ENCODE measurements around the gene WWP2.

WWP2 gene

GRCh38 chr16:69867784-69868560, 105.8 kb downstream of the WWP2 start:
- TF ChIP-seq JUND (IDR thresholded peaks at IDR 0.05; ENCODE audit: low read depth) = no peak
- in situ Hi-C loops (cut with HindIII; ENCODE audit: low pct_unique_long_range_greater_than_20kb, low sequenced_read_pairs) = no loop called here
- no peak for DNase-seq (ENCODE audit: low read depth in 1 of 2, low spot score in 1 of 2)

GRCh38 chr16:69870761-69871160, 108.6 kb downstream of the WWP2 start:
- in situ Hi-C loops (cut with HindIII; ENCODE audit: low pct_unique_long_range_greater_than_20kb, low sequenced_read_pairs) = no loop called here
- DNase-seq (ENCODE audit: low read depth in 1 of 2, low spot score in 1 of 2) = no peak
- TF ChIP-seq JUND (IDR thresholded peaks at IDR 0.05; ENCODE audit: low read depth) = no peak

- DNase-seq (ENCODE audit: low read depth in 1 of 2, low spot score in 1 of 2) = no peak
- no peak for TF ChIP-seq JUND (IDR thresholded peaks at IDR 0.05; ENCODE audit: low read depth)
- in situ Hi-C loops (cut with HindIII; ENCODE audit: low pct_unique_long_range_greater_than_20kb, low sequenced_read_pairs) = no loop called here
Observed at GRCh38 chr16:69871708-69872107, 109.6 kb downstream of the WWP2 start.

GRCh38 chr16:69872888-69873287, 110.8 kb downstream of the WWP2 start:
- in situ Hi-C loops (cut with HindIII; ENCODE audit: low pct_unique_long_range_greater_than_20kb, low sequenced_read_pairs) = no loop called here
- DNase-seq (ENCODE audit: low read depth in 1 of 2, low spot score in 1 of 2) = no peak
- TF ChIP-seq JUND (IDR thresholded peaks at IDR 0.05; ENCODE audit: low read depth) = no peak

GRCh38 chr16:69873783-69874182, 111.7 kb downstream of the WWP2 start:
- DNase-seq (ENCODE audit: low read depth in 1 of 2, low spot score in 1 of 2) = no peak
- in situ Hi-C loops (cut with HindIII; ENCODE audit: low pct_unique_long_range_greater_than_20kb, low sequenced_read_pairs) = no loop called here
- no peak for TF ChIP-seq JUND (IDR thresholded peaks at IDR 0.05; ENCODE audit: low read depth)

GRCh38 chr16:69874271-69874670, 112.1 kb downstream of the WWP2 start:
- in situ Hi-C loops (cut with HindIII; ENCODE audit: low pct_unique_long_range_greater_than_20kb, low sequenced_read_pairs) = no loop called here
- DNase-seq (ENCODE audit: low read depth in 1 of 2, low spot score in 1 of 2) = no peak
- no peak for TF ChIP-seq JUND (IDR thresholded peaks at IDR 0.05; ENCODE audit: low read depth)

- TF ChIP-seq JUND (IDR thresholded peaks at IDR 0.05; ENCODE audit: low read depth) = no peak
- in situ Hi-C loops (cut with HindIII; ENCODE audit: low pct_unique_long_range_greater_than_20kb, low sequenced_read_pairs) = no loop called here
- no peak for DNase-seq (ENCODE audit: low read depth in 1 of 2, low spot score in 1 of 2)
Observed at GRCh38 chr16:69880640-69881133, 118.6 kb downstream of the WWP2 start.

GRCh38 chr16:69881141-69881540, 119.0 kb downstream of the WWP2 start:
- no peak for TF ChIP-seq JUND (IDR thresholded peaks at IDR 0.05; ENCODE audit: low read depth)
- in situ Hi-C loops (cut with HindIII; ENCODE audit: low pct_unique_long_range_greater_than_20kb, low sequenced_read_pairs) = no loop called here
- DNase-seq (ENCODE audit: low read depth in 1 of 2, low spot score in 1 of 2) = no peak

DNA sequence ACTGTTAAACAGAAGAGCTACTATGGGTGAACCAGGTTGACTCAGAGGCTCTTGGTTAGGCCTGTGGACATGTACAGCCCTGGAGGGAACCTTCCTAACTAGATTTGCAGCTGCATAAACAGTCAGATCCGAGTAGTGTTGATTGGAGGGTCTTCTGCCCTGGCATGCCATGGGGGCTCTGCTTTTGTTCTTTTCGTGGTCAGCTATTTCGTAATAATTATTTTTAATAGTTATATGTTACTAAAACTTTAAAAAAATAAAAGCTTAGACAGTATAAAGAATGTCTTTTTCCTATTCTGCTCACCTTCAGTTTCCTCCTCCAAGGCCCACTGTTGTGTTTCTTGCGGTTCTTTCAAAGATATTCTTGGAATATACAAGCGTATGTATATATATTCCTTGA, 121.6 kb downstream of the WWP2 start:
- no peak for DNase-seq (ENCODE audit: low read depth in 1 of 2, low spot score in 1 of 2)
- no peak for TF ChIP-seq JUND (IDR thresholded peaks at IDR 0.05; ENCODE audit: low read depth)
- in situ Hi-C loops (cut with HindIII; ENCODE audit: low pct_unique_long_range_greater_than_20kb, low sequenced_read_pairs) = no loop called here

GRCh38 chr16:69885722-69886121, 123.6 kb downstream of the WWP2 start:
- in situ Hi-C loops (cut with HindIII; ENCODE audit: low pct_unique_long_range_greater_than_20kb, low sequenced_read_pairs) = no loop called here
- TF ChIP-seq JUND (IDR thresholded peaks at IDR 0.05; ENCODE audit: low read depth) = no peak
- no peak for DNase-seq (ENCODE audit: low read depth in 1 of 2, low spot score in 1 of 2)

DNA sequence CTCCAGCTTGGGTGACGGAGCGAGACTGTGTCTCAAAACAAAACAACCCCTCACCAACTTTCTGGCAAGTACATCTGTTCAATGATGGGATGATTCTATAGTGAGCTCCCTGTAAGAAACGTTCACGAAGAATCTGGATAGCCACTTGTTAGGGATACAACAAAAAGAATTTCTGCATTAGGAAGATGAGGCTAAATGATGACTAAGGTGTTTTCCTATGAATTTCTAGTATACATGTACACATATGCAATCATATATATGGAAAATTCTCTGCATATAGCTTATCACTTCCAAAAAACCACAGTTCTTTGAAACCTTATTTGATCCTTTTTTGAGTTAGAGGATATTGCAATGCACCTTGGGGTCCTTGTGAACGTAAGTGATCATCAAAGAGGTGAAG, 124.6 kb downstream of the WWP2 start:
- DNase-seq (ENCODE audit: low read depth in 1 of 2, low spot score in 1 of 2) = no peak
- TF ChIP-seq JUND (IDR thresholded peaks at IDR 0.05; ENCODE audit: low read depth) = no peak
- in situ Hi-C loops (cut with HindIII; ENCODE audit: low pct_unique_long_range_greater_than_20kb, low sequenced_read_pairs) = no loop called here

GRCh38 chr16:69888005-69888590, 126.0 kb downstream of the WWP2 start:
- no peak for TF ChIP-seq JUND (IDR thresholded peaks at IDR 0.05; ENCODE audit: low read depth)
- no peak for DNase-seq (ENCODE audit: low read depth in 1 of 2, low spot score in 1 of 2)
- in situ Hi-C loops (cut with HindIII; ENCODE audit: low pct_unique_long_range_greater_than_20kb, low sequenced_read_pairs) = no loop called here

- DNase-seq (ENCODE audit: low read depth in 1 of 2, low spot score in 1 of 2) = no peak
- in situ Hi-C loops (cut with HindIII; ENCODE audit: low pct_unique_long_range_greater_than_20kb, low sequenced_read_pairs) = no loop called here
- TF ChIP-seq JUND (IDR thresholded peaks at IDR 0.05; ENCODE audit: low read depth) = no peak
Observed at GRCh38 chr16:69889295-69889964, 127.3 kb downstream of the WWP2 start.

Data from T47D (cell line).